Dendritic cell treated with granulocyte-macrophage colony-stimulating factor and Interleukin-4, amounts not matched to agents 40 ng/mL and 50 ng/mL, for 4 days (primary cell): Measurements from ENCODE around the gene TAF1B.
A peak's percentile ranks its signal among the peaks of the same experiment; 100 is the strongest.
"Not testable (repeated sequence)": the region's sequence is repeated elsewhere in the genome, so short reads cannot be mapped to it uniquely, and the experiment has no call there.

ENCODE experiments used
- H3K27ac Mint-ChIP-seq: one replicate; pipeline ENCODE4 v1.8.0; 2022; ENCODE audit warnings: mild to moderate bottlenecking, mixed read lengths
- H3K27me3 Mint-ChIP-seq: one replicate; pipeline ENCODE4 v1.8.0; 2022; ENCODE audit warnings: mild to moderate bottlenecking, mixed read lengths
- H3K36me3 Mint-ChIP-seq: one replicate; pipeline ENCODE4 v1.8.0; 2022; ENCODE audit warnings: low read depth, mixed read lengths
- H3K4me1 Mint-ChIP-seq: one replicate; pipeline ENCODE4 v1.8.0; 2022; ENCODE audit warnings: low read depth, mixed read lengths
- H3K4me3 Mint-ChIP-seq: one replicate; pipeline ENCODE4 v1.8.0; 2022; ENCODE audit warnings: mild to moderate bottlenecking, moderate library complexity, mixed read lengths
- H3K9me3 Mint-ChIP-seq: one replicate; pipeline ENCODE4 v1.8.0; 2022; ENCODE audit warnings: mixed read lengths
- intact Hi-C: fragments of 100-400 bp; cut with micrococcal nuclease; formaldehyde crosslinking; loops from one replicate; pipeline ENCODE4 v1.15.0; 2022

TAF1B gene

GRCh38 chr2:9831670-9832069, 11.6 kb upstream of the TAF1B start:
- no peak overlapping the region for H3K4me3 Mint-ChIP-seq
- peaks cover 27% of the 10 kb centered on the region for H3K27me3 Mint-ChIP-seq
- intact Hi-C loops: no loop called here

GRCh38 chr2:9832586-9832985, 10.7 kb upstream of the TAF1B start:
- Mint-ChIP-seq H3K36me3 (no peaks in the 10 kb centered on the region), H3K27me3 (peaks cover 26% of the 10 kb centered on the region), H3K4me3 (no peak overlapping the region), H3K27ac (no peak overlapping the region), H3K4me1 (no peaks in the 10 kb centered on the region), H3K9me3 (no peaks in the 10 kb centered on the region)
- intact Hi-C loops: no loop called here

More at GRCh38 chr2:9831670-9832069, 11.6 kb upstream of the TAF1B start:
- Mint-ChIP-seq H3K27ac (no peak overlapping the region), H3K9me3 (no peaks in the 10 kb centered on the region), H3K36me3 (no peaks in the 10 kb centered on the region), H3K4me1 (no peaks in the 10 kb centered on the region)

GRCh38 chr2:9835068-9835467, 8.2 kb upstream of the TAF1B start:
- intact Hi-C loops, H3K4me1 Mint-ChIP-seq, H3K9me3 Mint-ChIP-seq, H3K27ac Mint-ChIP-seq, H3K36me3 Mint-ChIP-seq, H3K4me3 Mint-ChIP-seq: not testable (repeated sequence)
- H3K27me3 Mint-ChIP-seq: peaks cover 12% of the 10 kb centered on the region

DNA sequence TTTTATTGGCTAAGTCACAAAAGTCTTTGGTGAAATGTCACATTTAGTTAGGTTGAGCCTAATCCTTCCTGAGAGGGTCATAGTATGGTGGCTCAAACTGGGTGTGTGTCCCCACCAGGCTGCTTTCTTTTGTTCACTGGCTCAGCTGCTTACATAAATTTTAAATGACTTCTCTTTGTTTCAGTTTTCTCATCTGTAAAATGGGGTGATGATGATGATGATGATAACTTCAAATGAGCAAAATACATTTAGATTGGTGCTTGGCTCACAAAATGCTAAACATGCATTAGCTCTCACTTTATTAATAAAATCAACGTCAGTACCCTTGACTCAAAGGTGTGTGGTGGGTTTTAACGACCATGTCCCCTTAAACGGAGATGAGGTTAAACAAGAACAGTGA, 7.2 kb upstream of the TAF1B start:
- intact Hi-C loops: no loop called here
- Mint-ChIP-seq H3K9me3 (no peaks in the 10 kb centered on the region), H3K4me1 (no peaks in the 10 kb centered on the region), H3K4me3 (no peak overlapping the region), H3K27ac (no peak overlapping the region), H3K36me3 (no peaks in the 10 kb centered on the region), H3K27me3 (peaks cover 11% of the 10 kb centered on the region)

DNA sequence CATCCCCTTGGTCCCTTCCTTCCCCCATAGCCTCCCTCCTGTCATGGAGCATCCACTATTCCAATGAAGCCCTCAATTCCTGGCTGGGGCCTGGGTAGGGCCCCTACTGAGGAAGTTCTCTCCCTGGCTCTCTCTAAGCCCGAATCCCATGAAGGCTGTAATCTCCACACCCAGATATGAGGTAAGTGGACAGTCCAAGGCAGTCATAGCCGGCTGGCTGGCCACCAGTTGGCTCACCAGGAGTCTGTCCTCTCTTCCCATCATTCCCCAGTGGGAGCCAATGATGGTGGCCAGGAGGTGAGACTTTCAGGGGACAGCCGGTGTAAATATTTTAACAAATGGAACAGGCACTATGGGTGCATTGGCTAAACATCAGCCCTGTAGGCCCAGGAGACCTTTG, 6.8 kb upstream of the TAF1B start:
- intact Hi-C loops: no loop called here

GRCh38 chr2:9837451-9837850, 5.8 kb upstream of the TAF1B start:
- Mint-ChIP-seq H3K27ac (no peak overlapping the region), H3K36me3 (no peaks in the 10 kb centered on the region), H3K4me3 (no peak overlapping the region), H3K9me3 (no peaks in the 10 kb centered on the region), H3K4me1 (peaks cover 3% of the 10 kb centered on the region), H3K27me3 (peaks cover 5% of the 10 kb centered on the region)
- intact Hi-C loops: no loop called here

More for the DNA sequence above, 6.8 kb upstream of the TAF1B start:
- no peaks in the 10 kb centered on the region for H3K9me3 Mint-ChIP-seq
- no peak overlapping the region for H3K4me3 Mint-ChIP-seq
- no peaks in the 10 kb centered on the region for H3K4me1 Mint-ChIP-seq
- no peak overlapping the region for H3K27ac Mint-ChIP-seq
- H3K36me3 Mint-ChIP-seq: no peaks in the 10 kb centered on the region
- H3K27me3 Mint-ChIP-seq: peaks cover 11% of the 10 kb centered on the region

- Mint-ChIP-seq H3K36me3 (peaks cover 7% of the 10 kb centered on the region), H3K27me3 (peaks cover 5% of the 10 kb centered on the region), H3K9me3 (no peaks in the 10 kb centered on the region), H3K4me1 (peaks cover 9% of the 10 kb centered on the region), H3K4me3 (no peak overlapping the region), H3K27ac (no peak overlapping the region)
- intact Hi-C loops: no loop called here
Measured at GRCh38 chr2:9838391-9838790, 4.9 kb upstream of the TAF1B start.

DNA sequence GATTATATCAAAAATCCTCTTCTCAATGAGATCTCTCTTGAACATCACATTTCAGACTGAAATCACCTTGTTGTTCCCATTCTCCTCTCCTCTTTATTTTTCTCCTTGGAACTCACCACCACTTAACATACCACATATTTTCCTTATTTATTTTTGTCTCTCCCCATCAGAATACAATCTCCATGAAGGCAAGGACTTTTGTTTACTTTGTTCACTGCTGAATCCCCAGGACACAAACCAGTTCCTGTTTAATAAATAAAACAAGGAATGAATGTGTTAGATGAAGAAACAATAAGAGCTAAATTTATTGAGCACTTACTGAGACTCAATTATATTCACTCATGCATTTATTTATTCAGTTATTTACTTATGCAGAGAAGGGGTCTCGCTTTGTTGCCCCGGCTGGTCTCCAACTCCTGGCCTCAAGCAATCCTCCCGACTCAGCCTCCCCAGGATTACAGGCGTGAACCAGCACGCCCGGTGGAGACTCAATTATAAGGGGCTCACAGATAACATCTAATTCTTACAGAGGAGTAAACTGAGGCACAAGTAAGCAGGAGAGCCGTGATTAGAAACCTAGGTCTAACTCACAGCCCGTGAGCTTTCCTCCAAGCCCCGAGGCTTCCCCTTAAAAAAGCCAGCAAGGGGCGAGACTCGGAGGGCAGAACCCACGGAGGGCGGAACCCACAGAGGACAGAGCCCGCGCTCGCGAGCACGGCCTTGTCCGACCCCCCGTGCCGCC, 616 bp upstream of the TAF1B start:
- Mint-ChIP-seq H3K27me3 (no peaks in the 10 kb centered on the region), H3K36me3 (peaks cover 35% of the 10 kb centered on the region), H3K4me3 (peak overlapping the region; percentile 81), H3K9me3 (no peaks in the 10 kb centered on the region), H3K4me1 (peaks cover 42% of the 10 kb centered on the region), H3K27ac (peak overlapping the region; percentile 87)
- intact Hi-C loops: loop anchor here (2.0 kb wide), 1 partner anchor 44 kb away; no protein-coding TSS in a partner anchor

DNA sequence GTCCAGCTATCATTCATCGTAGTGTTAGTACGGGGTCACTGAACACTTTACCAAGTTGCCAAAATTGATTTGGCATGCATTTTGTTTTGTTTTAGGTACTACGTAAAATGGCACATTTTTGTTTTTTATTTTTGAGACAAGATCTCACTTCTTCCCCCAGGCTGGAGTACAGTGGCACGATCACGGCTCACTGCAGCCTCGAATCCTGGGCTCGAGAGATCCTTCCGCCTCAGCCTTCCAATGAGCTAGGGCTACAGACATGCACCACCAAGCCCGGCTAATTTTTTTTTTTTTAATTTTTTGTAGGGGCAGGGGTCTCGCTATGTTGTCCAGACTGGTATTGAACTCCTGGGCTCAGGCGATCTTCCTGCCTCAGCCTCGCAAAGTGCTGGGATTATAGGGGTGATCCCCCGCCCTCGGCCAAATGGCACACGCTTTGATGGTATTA, 786 bp downstream of the TAF1B start:
- Mint-ChIP-seq H3K36me3 (peaks cover 43% of the 10 kb centered on the region), H3K4me1 (peaks cover 42% of the 10 kb centered on the region), H3K27me3 (no peaks in the 10 kb centered on the region), H3K27ac (peak overlapping the region; percentile 87), H3K4me3 (peak overlapping the region; percentile 81), H3K9me3 (no peaks in the 10 kb centered on the region)
- intact Hi-C loops: no loop called here

GRCh38 chr2:9844576-9844975, 1.3 kb downstream of the TAF1B start:
- H3K36me3 Mint-ChIP-seq: peaks cover 49% of the 10 kb centered on the region
- peak overlapping the region; percentile 81 for H3K4me3 Mint-ChIP-seq
- no peaks in the 10 kb centered on the region for H3K9me3 Mint-ChIP-seq
- peaks cover 42% of the 10 kb centered on the region for H3K4me1 Mint-ChIP-seq
- H3K27ac Mint-ChIP-seq: peak overlapping the region; percentile 87
- intact Hi-C loops: no loop called here
- H3K27me3 Mint-ChIP-seq: no peaks in the 10 kb centered on the region

DNA sequence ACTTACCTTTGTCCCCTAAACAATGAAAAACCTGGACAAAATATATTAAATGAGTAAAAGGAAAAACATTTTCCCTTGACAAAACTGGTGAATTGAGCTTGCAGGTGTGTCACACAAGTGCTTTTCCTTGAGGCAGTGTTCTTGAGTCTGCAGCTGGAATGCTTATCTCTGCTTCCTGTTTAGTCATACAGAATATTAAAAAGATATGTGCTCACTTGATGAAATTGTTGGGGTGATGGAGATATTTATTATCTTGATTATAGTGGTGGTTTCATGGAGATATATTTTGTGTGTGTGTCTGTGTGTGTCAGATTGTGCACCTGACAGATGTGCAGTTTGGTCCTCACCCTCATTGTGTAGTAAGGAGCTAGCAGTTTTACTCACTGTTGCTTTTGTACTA, 3.3 kb downstream of the TAF1B start:
- H3K9me3 Mint-ChIP-seq: no peaks in the 10 kb centered on the region
- peaks cover 42% of the 10 kb centered on the region for H3K4me1 Mint-ChIP-seq
- H3K27me3 Mint-ChIP-seq: no peaks in the 10 kb centered on the region
- no peak overlapping the region for H3K27ac Mint-ChIP-seq
- H3K4me3 Mint-ChIP-seq: no peak overlapping the region
- peaks cover 68% of the 10 kb centered on the region for H3K36me3 Mint-ChIP-seq
- intact Hi-C loops: no loop called here

DNA sequence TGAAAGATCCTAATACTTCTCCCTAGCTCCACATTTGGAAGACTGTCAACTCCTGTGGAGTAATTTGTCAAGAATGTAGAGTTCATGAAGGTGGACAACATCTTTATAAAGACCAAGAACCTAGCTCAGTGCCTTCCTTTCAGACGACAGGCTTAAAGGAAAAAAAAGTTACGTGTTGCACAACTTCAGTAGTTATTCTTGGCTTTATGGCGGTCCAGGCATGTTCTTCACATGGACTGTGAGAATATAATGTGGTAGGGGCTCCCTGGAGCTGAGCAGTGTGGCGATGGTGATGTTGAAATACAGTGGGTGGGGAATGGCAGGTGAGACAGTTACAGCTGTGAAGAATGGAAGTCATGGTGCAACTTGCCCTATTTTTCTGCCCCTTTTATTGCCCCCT, 3.9 kb downstream of the TAF1B start:
- H3K4me3 Mint-ChIP-seq: no peak overlapping the region
- H3K4me1 Mint-ChIP-seq: peaks cover 42% of the 10 kb centered on the region
- peaks cover 74% of the 10 kb centered on the region for H3K36me3 Mint-ChIP-seq
- no peaks in the 10 kb centered on the region for H3K9me3 Mint-ChIP-seq
- no peaks in the 10 kb centered on the region for H3K27me3 Mint-ChIP-seq
- intact Hi-C loops: no loop called here
- no peak overlapping the region for H3K27ac Mint-ChIP-seq

DNA sequence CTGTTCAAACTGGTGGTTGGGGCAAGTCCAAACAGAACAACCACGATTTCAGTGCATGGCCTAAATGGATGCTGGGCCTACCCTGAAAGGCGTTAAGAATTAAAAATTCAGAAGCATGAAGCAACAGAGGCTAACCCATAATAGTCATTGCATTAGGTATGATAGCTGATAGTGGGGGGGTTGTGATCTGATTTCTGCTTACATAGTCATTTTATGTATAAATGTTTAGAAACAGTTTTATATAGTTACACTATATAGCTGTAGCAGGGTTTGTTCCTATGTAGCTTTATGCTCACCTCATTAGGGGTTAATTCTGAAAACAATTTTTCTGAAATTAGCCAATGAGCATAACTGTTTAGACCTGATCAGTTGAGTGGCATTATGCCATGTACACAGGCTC, 9.6 kb downstream of the TAF1B start:
- Mint-ChIP-seq H3K27me3 (no peaks in the 10 kb centered on the region), H3K27ac (no peak overlapping the region), H3K36me3 (peaks cover 93% of the 10 kb centered on the region), H3K4me3 (no peak overlapping the region), H3K4me1 (no peaks in the 10 kb centered on the region), H3K9me3 (peaks cover 23% of the 10 kb centered on the region)
- intact Hi-C loops: no loop called here

GRCh38 chr2:9857814-9858729, 14.8 kb downstream of the TAF1B start:
- Mint-ChIP-seq H3K36me3 (peaks cover 92% of the 10 kb centered on the region), H3K9me3 (peaks cover 67% of the 10 kb centered on the region), H3K4me1 (peaks cover 5% of the 10 kb centered on the region), H3K27ac (no peak overlapping the region), H3K27me3 (no peaks in the 10 kb centered on the region), H3K4me3 (no peak overlapping the region)
- intact Hi-C loops: no loop called here
